ENCODE results near the gene SLC35E1.

DNA sequence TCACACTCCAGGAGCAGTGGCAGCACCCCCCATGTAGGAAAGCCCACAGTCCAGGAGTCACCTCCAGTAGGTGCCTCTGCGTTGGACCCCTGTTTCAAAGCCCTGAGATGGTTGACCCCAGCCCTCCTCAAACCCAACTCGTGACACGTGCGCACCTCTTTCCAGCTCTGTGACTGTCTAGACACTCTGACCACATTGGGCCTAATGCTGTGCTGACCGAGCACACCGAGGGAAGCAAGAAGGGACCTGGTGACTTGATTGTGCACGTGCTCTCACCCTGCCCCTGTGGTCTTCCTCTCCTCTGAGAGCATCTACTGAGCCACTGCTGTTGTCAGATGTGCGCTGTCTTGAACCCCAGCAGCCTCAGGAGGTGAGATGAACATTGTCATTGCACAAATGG lies 22.9 kb upstream of the SLC35E1 start:
- TF ChIP-seq, protein P1, sequence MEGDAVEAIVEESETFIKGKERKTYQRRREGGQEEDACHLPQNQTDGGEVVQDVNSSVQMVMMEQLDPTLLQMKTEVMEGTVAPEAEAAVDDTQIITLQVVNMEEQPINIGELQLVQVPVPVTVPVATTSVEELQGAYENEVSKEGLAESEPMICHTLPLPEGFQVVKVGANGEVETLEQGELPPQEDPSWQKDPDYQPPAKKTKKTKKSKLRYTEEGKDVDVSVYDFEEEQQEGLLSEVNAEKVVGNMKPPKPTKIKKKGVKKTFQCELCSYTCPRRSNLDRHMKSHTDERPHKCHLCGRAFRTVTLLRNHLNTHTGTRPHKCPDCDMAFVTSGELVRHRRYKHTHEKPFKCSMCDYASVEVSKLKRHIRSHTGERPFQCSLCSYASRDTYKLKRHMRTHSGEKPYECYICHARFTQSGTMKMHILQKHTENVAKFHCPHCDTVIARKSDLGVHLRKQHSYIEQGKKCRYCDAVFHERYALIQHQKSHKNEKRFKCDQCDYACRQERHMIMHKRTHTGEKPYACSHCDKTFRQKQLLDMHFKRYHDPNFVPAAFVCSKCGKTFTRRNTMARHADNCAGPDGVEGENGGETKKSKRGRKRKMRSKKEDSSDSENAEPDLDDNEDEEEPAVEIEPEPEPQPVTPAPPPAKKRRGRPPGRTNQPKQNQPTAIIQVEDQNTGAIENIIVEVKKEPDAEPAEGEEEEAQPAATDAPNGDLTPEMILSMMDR (IDR thresholded peaks at IDR 0.05; ENCODE audit: borderline replicate concordance, extremely low read depth, low read length, poor library complexity, severe bottlenecking): no peak
- no peak for TF ChIP-seq EZH2 (IDR thresholded peaks at IDR 0.05; ENCODE audit: borderline replicate concordance, low read depth, low read length, severe bottlenecking)

All from DND-41 (cell line).